Measurements from ENCODE around the gene COL4A3. TPM values are rescaled to one million over a fixed set of nuclear protein-coding genes. Genes with fewer than 3 reads are reported as not detected.

The COL4A3 gene
- total RNA-seq, 3 donors from 2014 or later, result 0.16 to 0.36 (median 0.32) TPM

DNA sequence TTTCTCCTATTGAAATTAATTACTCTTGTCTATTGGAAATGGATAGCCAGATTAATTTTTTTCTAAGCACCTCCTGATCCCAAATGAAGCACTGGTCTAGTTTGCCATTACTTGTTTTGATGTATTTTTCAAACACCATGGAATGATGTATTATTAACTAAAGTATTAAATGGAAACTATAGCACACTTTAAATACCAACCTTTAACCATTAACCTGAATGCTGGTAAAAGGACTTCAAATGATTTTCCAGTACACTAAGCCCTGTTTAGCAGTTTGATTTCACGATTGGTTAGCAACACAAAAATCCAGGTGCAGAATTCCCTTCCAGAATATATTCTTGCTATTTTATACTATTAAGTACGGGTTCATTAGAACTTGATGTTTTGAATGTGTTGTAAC is 37.3 kb downstream of the COL4A3 start:
- Histone ChIP-seq H3K4me3 (no peak overlapping the region), H3K4me1 (ENCODE audit: low read depth) (no peaks in the 10 kb centered on the region), H3K36me3 (ENCODE audit: low read depth) (no peaks in the 10 kb centered on the region), H3K9me3 (no peaks in the 10 kb centered on the region)
- intact Hi-C loops (cut with DNase I, micrococcal nuclease), result no loop called here
- ATAC-seq (no peak), DNase-seq (no peak)
- TF ChIP-seq, protein P1, sequence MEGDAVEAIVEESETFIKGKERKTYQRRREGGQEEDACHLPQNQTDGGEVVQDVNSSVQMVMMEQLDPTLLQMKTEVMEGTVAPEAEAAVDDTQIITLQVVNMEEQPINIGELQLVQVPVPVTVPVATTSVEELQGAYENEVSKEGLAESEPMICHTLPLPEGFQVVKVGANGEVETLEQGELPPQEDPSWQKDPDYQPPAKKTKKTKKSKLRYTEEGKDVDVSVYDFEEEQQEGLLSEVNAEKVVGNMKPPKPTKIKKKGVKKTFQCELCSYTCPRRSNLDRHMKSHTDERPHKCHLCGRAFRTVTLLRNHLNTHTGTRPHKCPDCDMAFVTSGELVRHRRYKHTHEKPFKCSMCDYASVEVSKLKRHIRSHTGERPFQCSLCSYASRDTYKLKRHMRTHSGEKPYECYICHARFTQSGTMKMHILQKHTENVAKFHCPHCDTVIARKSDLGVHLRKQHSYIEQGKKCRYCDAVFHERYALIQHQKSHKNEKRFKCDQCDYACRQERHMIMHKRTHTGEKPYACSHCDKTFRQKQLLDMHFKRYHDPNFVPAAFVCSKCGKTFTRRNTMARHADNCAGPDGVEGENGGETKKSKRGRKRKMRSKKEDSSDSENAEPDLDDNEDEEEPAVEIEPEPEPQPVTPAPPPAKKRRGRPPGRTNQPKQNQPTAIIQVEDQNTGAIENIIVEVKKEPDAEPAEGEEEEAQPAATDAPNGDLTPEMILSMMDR (IDR thresholded peaks at IDR 0.05), result no peak

DNA sequence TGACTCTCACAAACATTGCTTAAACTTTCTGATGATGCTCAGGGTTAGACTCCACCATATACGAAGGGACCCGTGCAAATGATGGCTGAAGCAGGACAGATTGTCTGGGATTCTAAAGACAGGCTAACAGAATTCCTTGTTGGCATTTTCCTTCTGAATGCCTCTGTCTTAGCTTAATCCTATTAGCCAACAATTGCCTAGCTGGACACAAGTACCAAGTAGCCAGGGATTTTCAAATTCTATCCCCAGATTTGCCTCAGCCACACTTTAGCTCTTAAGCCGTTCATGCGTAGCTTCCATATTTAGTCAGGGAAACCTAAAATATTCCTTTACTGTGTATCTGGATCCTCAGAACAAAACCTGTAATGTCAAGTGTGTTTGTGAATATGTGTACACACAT is 40.0 kb downstream of the COL4A3 start:
- Histone ChIP-seq H3K4me3 (no peak overlapping the region), H3K36me3 (ENCODE audit: low read depth) (no peaks in the 10 kb centered on the region), H3K9me3 (no peaks in the 10 kb centered on the region), H3K4me1 (ENCODE audit: low read depth) (no peaks in the 10 kb centered on the region)
- intact Hi-C loops (cut with DNase I, micrococcal nuclease), result no loop called here
- TF ChIP-seq, protein P1 (IDR thresholded peaks at IDR 0.05), result no peak
- ATAC-seq (no peak), DNase-seq (no peak)

DNA sequence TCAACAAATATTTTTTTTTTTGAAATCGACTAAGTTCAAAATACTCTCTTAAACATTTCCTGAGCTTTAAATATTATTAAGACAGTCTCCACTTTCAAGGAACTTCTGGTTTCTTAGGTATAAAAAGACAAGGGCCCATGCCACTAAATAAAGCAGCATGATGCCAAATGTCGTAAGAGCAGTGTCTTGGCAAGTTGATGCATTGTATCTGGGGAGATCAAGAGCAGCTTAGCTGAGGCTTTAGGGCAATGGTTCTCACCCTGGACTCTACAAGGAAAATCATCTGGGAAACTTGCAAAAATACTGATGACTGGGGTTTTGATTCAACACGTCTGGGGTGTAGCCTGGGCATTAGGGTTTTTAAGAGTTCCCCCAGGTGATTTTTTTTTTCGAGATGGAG is 41.3 kb downstream of the COL4A3 start:
- ATAC-seq (no peak), DNase-seq (no peak)
- no peaks in the 10 kb centered on the region for H3K4me1 ChIP-seq (ENCODE audit: low read depth)
- intact Hi-C loops (cut with DNase I, micrococcal nuclease), result no loop called here
- no peaks in the 10 kb centered on the region for H3K36me3 ChIP-seq (ENCODE audit: low read depth)
- TF ChIP-seq, protein P1 (IDR thresholded peaks at IDR 0.05), result no peak
- H3K4me3 ChIP-seq, result no peak overlapping the region
- no peaks in the 10 kb centered on the region for H3K9me3 ChIP-seq

DNA sequence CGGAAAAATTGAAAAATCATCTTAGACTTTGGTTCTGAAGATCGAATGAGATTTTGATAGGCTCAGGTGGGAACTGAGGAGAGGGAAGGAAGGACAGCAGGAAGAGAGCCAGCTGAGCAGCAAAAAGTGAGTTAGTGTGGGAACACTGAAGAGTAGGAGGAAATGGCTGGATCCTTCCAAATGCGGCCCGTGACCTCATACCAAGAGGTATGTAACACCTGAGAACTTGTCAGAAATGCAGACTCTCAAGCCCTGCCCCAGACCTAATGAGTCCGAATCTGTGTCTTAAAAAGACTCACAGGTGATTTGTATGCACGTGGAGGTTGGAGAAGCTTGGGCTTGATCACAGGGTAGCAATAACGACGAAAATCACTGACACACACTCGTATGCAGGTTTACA is 42.0 kb downstream of the COL4A3 start:
- intact Hi-C loops (cut with DNase I, micrococcal nuclease), result no loop called here
- H3K36me3 ChIP-seq (ENCODE audit: low read depth), result no peaks in the 10 kb centered on the region
- H3K4me1 ChIP-seq (ENCODE audit: low read depth), result no peaks in the 10 kb centered on the region
- ATAC-seq, result no peak
- TF ChIP-seq, protein P1 (IDR thresholded peaks at IDR 0.05), result no peak
- DNase-seq, result no peak
- H3K4me3 ChIP-seq, result no peak overlapping the region
- H3K9me3 ChIP-seq, result no peaks in the 10 kb centered on the region

DNA sequence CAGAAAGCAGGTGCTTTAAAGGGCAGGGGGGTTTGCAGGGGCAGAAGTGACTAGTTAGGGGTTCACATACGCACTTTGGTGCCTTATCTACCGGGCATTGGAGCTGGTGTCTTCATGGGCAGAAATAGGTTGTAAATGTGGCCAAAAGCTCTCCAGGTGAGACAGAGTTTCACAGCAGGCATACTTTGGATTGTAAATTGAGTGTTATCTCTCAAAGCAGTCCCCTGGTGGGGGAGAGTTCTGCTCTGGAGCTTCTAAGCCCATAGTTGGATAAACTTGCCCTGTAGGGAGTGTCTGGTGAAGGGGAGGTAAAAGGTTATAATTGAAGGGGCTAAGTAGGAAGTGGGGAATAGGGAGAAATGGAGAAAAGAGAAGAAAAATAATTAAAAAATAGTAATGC is 43.1 kb downstream of the COL4A3 start:
- H3K9me3 ChIP-seq, result no peaks in the 10 kb centered on the region
- no peaks in the 10 kb centered on the region for H3K36me3 ChIP-seq (ENCODE audit: low read depth)
- ATAC-seq, result no peak
- H3K4me3 ChIP-seq, result no peak overlapping the region
- intact Hi-C loops (cut with DNase I, micrococcal nuclease), result no loop called here
- H3K4me1 ChIP-seq (ENCODE audit: low read depth), result no peaks in the 10 kb centered on the region
- TF ChIP-seq, protein P1 (IDR thresholded peaks at IDR 0.05), result no peak
- DNase-seq, result no peak

DNA sequence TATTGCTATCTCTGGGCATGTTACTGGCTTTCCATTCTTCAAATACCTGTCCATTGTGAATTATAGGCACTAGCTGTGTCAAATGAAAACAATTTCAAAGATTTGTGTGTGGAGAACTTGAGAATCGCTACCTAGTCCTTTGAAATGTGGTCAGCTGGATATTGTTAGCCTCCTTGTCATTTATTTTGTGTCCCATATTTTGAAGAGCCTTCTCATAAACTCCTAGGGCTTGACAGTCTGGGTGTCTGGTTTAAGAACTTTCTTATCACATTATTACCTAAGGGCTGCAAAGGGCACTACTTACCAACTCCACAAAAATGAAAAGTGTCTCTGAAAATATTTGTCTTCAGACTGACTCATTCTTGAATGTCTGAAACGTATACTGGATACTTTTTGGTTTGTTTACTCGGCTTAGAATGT is 50.2 kb downstream of the COL4A3 start:
- no peaks in the 10 kb centered on the region for H3K36me3 ChIP-seq (ENCODE audit: low read depth)
- H3K4me1 ChIP-seq (ENCODE audit: low read depth), result no peaks in the 10 kb centered on the region
- no peak for ATAC-seq
- intact Hi-C loops (cut with DNase I, micrococcal nuclease), result no loop called here
- no peaks in the 10 kb centered on the region for H3K9me3 ChIP-seq
- no peak for DNase-seq
- TF ChIP-seq, protein P1 (IDR thresholded peaks at IDR 0.05), result no peak
- H3K4me3 ChIP-seq, result no peak overlapping the region

All from mucosa of descending colon (tissue), 3 donors.